Measurements from ENCODE around the gene DOCK1.

Gene DOCK1

DNA sequence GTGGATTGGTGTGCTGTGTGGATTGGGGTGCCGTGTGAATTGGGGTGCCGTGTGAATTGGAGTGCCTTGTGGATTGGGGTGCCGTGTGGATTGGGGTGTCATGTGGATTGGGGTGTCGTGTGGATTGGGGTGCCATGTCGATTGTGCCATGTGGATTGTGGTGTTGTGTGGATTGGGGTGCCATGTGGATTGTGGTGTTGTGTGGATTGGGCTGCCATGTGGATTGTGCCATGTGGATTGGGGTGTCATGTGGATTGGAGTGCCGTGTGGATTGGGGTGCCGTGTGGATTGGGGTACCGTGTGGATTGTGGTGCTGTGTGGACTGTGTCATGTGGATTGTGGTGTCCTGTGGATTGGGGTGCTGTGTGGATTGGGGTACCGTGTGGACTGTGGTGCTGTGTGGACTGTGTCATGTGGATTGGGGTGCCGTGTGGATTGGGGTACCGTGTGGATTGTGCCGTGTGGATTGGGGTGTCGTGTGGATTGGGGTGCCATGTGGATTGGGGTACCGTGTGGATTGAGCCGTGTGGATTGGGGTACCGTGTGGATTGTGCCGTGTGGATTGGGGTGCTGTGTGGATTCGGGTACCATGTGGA is 523.3 kb downstream of the DOCK1 start:
- Mint-ChIP-seq H3K27ac (no peak overlapping the region), H3K4me3 (no peak overlapping the region)

GRCh38 chr10:127429601-127430312 is 524.5 kb downstream of the DOCK1 start:
- DNase-seq (ENCODE audit: low spot score in 2 of 2) (no peak), ATAC-seq (no peak)
- Mint-ChIP-seq H3K4me1 (no peaks in the 10 kb centered on the region), H3K4me3 (no peak overlapping the region), H3K27ac (no peak overlapping the region), H3K36me3 (no peaks in the 10 kb centered on the region), H3K9me3 (no peaks in the 10 kb centered on the region)

More for the DNA sequence above, 523.3 kb downstream of the DOCK1 start:
- Mint-ChIP-seq H3K36me3 (no peaks in the 10 kb centered on the region), H3K4me1 (no peaks in the 10 kb centered on the region), H3K9me3 (no peaks in the 10 kb centered on the region)
- ATAC-seq (no peak), DNase-seq (ENCODE audit: low spot score in 2 of 2) (no peak)

- Mint-ChIP-seq H3K9me3 (no peaks in the 10 kb centered on the region), H3K4me3 (no peak overlapping the region), H3K36me3 (no peaks in the 10 kb centered on the region), H3K27ac (no peak overlapping the region), H3K4me1 (no peaks in the 10 kb centered on the region)
- DNase-seq (ENCODE audit: low spot score in 2 of 2) (no peak), ATAC-seq (no peak)
Measured at GRCh38 chr10:127431525-127431924, 526.3 kb downstream of the DOCK1 start.

- H3K36me3 Mint-ChIP-seq = no peaks in the 10 kb centered on the region
- DNase-seq (ENCODE audit: low spot score in 2 of 2) = no peak
- no peaks in the 10 kb centered on the region for H3K9me3 Mint-ChIP-seq
- ATAC-seq = no peak
- H3K4me1 Mint-ChIP-seq = no peaks in the 10 kb centered on the region
- H3K4me3 Mint-ChIP-seq = no peak overlapping the region
- no peak overlapping the region for H3K27ac Mint-ChIP-seq
Measured at GRCh38 chr10:127434006-127434405, 528.8 kb downstream of the DOCK1 start.

DNA sequence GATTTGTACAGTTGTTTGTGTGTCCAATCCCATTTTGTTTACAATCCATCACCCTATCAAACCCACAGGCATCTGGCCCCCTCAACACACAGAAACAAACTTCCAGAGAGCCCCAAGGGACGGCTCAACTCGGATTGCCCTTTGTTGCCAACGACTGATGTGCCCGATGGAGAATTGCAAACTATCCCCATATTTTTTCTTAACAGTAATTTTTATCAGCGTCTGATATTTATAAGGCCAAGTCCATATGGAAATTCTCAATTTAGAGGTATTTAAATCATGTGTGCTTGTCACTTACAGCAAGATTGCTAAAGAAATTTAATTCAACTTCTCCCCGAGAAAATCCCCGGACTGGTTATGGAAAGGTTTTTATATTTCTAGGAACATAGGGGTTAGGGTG is 530.0 kb downstream of the DOCK1 start:
- no peak overlapping the region for H3K4me3 Mint-ChIP-seq
- DNase-seq (ENCODE audit: low spot score in 2 of 2) (no peak), ATAC-seq (no peak)
- H3K36me3 Mint-ChIP-seq = no peaks in the 10 kb centered on the region
- H3K4me1 Mint-ChIP-seq = no peaks in the 10 kb centered on the region
- no peak overlapping the region for H3K27ac Mint-ChIP-seq
- H3K9me3 Mint-ChIP-seq = no peaks in the 10 kb centered on the region

DNA sequence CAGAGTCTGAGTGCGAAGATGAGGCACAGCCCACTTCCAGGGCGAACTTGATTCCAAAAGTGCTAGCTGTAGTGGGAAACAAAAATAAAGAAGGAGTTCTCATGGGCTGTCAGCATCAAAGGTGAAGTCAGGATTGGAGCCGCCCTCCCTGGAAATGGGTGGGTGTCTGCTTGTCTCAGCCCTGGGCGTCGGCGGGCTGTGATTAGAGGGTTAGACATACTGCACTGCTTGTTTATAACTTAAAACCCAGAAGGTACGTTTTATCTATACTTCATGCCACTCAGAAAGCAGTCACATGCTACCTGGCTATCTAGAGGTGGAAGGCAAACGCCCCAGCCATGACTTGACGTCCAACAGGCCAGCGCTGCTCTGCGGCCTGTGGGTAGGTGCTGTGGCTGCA is 535.1 kb downstream of the DOCK1 start:
- no peaks in the 10 kb centered on the region for H3K9me3 Mint-ChIP-seq
- no peaks in the 10 kb centered on the region for H3K36me3 Mint-ChIP-seq
- no peak overlapping the region for H3K4me3 Mint-ChIP-seq
- DNase-seq (ENCODE audit: low spot score in 2 of 2) = no peak
- H3K4me1 Mint-ChIP-seq = no peaks in the 10 kb centered on the region
- no peak for ATAC-seq
- no peak overlapping the region for H3K27ac Mint-ChIP-seq

DNA sequence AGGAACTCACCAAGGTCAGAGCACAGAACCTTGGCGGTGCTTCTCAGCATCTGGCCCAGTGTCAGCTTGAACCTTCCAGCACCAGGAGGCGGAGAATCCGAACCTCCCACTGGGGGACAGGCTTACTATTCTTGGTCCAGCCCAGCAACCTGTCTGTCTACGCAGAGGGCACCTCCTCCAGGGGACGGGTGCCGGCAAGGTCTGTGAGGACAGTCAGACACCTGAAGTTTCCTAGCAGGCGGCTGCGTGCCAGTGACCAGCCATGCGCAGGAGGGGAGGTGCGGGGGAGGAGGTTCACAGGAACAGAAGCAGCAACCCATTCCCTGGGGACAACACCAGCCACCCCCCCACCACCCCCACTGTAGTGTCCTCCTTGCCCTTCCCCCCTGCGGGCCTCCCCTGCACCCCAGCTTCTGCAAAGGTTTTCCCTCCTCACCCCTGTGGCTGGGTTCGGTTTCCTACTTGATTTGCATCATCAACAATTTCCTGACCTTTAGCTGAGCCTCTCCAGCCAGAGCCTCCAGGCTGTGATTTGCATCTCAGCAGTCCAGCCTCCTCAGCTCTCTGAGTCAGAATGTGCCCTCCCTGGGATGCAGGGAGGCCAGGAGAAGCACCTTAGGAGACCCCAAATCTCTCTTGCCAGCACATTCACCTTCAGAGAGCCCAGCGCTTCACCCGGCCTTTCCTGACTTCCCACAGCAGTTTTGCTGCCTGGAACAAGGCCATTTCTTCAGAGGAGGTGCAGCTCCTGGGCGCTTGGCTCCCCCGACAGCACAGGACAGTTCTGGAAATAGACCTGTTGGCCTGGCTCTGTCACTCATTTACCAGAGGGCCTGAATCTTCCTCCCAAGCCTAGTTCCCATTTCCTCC is 536.4 kb downstream of the DOCK1 start:
- H3K4me3 Mint-ChIP-seq = no peak overlapping the region
- no peak for DNase-seq (ENCODE audit: low spot score in 2 of 2)
- no peaks in the 10 kb centered on the region for H3K9me3 Mint-ChIP-seq
- ATAC-seq = no peak
- no peaks in the 10 kb centered on the region for H3K4me1 Mint-ChIP-seq
- no peak overlapping the region for H3K27ac Mint-ChIP-seq
- H3K36me3 Mint-ChIP-seq = no peaks in the 10 kb centered on the region

- Mint-ChIP-seq H3K9me3 (no peaks in the 10 kb centered on the region), H3K27ac (no peak overlapping the region), H3K36me3 (no peaks in the 10 kb centered on the region), H3K4me1 (no peaks in the 10 kb centered on the region), H3K4me3 (no peak overlapping the region)
- DNase-seq (ENCODE audit: low spot score in 2 of 2) = no peak
- ATAC-seq = no peak
Measured at GRCh38 chr10:127442220-127442525, 536.9 kb downstream of the DOCK1 start.

DNA sequence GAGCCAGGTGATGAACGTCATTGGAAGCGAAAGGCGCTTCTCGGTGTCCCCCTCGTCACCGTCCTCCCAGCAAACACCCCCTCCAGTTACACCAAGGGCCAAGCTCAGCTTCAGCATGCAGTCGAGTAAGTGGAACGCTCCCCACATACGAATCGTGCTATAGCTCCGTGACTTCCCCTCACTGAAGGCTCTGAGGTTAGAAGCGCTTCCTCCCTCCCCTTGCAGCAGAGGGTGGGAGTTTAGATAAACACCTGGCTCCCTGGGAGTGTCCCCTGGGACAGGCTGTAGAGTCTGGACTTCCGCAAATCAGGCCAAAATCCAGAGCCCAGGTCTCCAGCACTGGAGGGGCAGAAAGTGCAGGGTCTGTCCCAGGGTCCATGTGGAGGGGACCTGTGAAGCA is 538.9 kb downstream of the DOCK1 start:
- Mint-ChIP-seq H3K9me3 (no peaks in the 10 kb centered on the region), H3K4me1 (no peaks in the 10 kb centered on the region), H3K4me3 (no peak overlapping the region), H3K36me3 (no peaks in the 10 kb centered on the region), H3K27ac (no peak overlapping the region)
- ATAC-seq (peak; percentile 11), DNase-seq (ENCODE audit: low spot score in 2 of 2) (no peak)

- no peak overlapping the region for H3K4me3 Mint-ChIP-seq
- H3K27ac Mint-ChIP-seq = no peak overlapping the region
- DNase-seq (ENCODE audit: low spot score in 2 of 2) (no peak), ATAC-seq (no peak)
- H3K36me3 Mint-ChIP-seq = no peaks in the 10 kb centered on the region
- H3K9me3 Mint-ChIP-seq = no peaks in the 10 kb centered on the region
- no peaks in the 10 kb centered on the region for H3K4me1 Mint-ChIP-seq
Measured at GRCh38 chr10:127447197-127447596, 542.0 kb downstream of the DOCK1 start.

GRCh38 chr10:127449490-127449889 is 544.3 kb downstream of the DOCK1 start:
- no peak for DNase-seq (ENCODE audit: low spot score in 2 of 2)
- H3K9me3 Mint-ChIP-seq = no peaks in the 10 kb centered on the region
- no peak for ATAC-seq

DNA sequence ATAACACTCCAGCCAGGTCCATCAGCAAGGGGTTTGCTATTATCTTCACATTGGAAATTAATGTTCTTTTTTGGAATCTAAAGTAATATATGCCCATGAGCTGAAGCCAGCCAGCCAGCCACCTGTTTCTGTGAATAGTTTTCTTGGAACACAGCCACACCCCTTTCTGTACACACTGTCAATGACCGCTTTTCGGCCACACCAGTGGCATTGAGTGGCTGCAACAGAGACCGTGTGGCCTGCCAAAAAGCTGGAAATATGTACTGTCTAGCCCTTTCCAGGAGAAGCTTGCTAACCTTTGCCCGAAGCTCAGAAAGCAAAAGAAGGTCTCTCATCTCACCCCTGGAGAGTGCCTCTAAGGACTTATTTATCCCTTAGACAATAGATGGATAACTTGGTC is 545.4 kb downstream of the DOCK1 start:
- DNase-seq (ENCODE audit: low spot score in 2 of 2) = no peak
- no peak overlapping the region for H3K4me3 Mint-ChIP-seq
- H3K9me3 Mint-ChIP-seq = no peaks in the 10 kb centered on the region

More at GRCh38 chr10:127449490-127449889, 544.3 kb downstream of the DOCK1 start:
- Mint-ChIP-seq H3K4me3 (no peak overlapping the region), H3K36me3 (no peaks in the 10 kb centered on the region), H3K27ac (no peak overlapping the region), H3K4me1 (no peaks in the 10 kb centered on the region)

DNA sequence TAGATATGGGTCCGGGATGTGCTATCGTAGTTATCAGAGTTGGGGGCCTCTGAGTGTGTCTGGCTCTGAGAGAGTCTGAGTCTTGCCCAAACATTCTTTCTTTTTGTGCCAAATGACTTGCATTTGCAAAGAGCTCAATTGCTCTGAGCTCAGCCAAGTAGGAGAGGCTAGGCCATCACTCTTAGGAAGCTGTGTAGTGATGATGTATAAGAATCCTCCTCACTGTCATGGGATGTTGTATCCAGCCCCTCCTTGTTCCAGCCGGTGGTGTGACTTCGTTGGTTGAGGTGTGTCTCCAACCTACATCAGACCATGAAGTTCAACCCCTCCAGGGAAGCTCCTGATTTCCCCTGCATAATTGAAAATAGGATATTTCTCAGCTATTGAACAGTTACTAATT is 546.4 kb downstream of the DOCK1 start:
- no peak for ATAC-seq
- Mint-ChIP-seq H3K9me3 (no peaks in the 10 kb centered on the region), H3K27ac (no peak overlapping the region)

More for the DNA sequence above, 545.4 kb downstream of the DOCK1 start:
- ATAC-seq = no peak
- H3K4me1 Mint-ChIP-seq = no peaks in the 10 kb centered on the region
- no peaks in the 10 kb centered on the region for H3K36me3 Mint-ChIP-seq
- H3K27ac Mint-ChIP-seq = no peak overlapping the region

DNA sequence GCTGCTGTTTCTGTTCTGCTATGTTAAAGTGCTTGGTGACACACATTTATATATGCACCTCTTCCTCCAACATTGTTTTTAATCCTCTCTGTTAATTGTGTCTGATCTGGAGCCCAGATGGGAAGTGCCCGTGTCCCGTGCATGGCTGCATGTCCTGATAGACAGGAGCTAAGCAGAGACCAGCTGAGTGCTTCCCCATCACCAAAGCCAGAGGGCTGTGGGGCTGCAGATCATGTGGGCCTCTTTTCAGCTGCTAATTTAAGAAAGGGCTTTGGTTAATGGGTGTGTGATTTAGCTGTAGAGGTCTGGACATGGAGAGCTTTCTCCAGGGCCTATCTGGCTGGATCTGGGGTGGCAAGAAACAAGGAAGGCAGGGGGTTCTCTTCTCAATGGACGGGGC is 547.3 kb downstream of the DOCK1 start:
- Mint-ChIP-seq H3K4me3 (no peak overlapping the region), H3K9me3 (no peaks in the 10 kb centered on the region), H3K27ac (no peak overlapping the region), H3K36me3 (no peaks in the 10 kb centered on the region), H3K4me1 (no peaks in the 10 kb centered on the region)
- ATAC-seq (no peak), DNase-seq (ENCODE audit: low spot score in 2 of 2) (no peak)

More for the DNA sequence above, 546.4 kb downstream of the DOCK1 start:
- Mint-ChIP-seq H3K4me3 (no peak overlapping the region), H3K4me1 (no peaks in the 10 kb centered on the region), H3K36me3 (no peaks in the 10 kb centered on the region)
- no peak for DNase-seq (ENCODE audit: low spot score in 2 of 2)

GRCh38 chr10:127453706-127454105 is 548.5 kb downstream of the DOCK1 start:
- H3K9me3 Mint-ChIP-seq = no peaks in the 10 kb centered on the region
- no peaks in the 10 kb centered on the region for H3K4me1 Mint-ChIP-seq
- ATAC-seq = no peak
- H3K27ac Mint-ChIP-seq = no peak overlapping the region
- DNase-seq (ENCODE audit: low spot score in 2 of 2) = no peak
- no peaks in the 10 kb centered on the region for H3K36me3 Mint-ChIP-seq
- no peak overlapping the region for H3K4me3 Mint-ChIP-seq

- no peak overlapping the region for H3K27ac Mint-ChIP-seq
- ATAC-seq (no peak), DNase-seq (ENCODE audit: low spot score in 2 of 2) (no peak)
- no peaks in the 10 kb centered on the region for H3K36me3 Mint-ChIP-seq
- no peaks in the 10 kb centered on the region for H3K4me1 Mint-ChIP-seq
- H3K4me3 Mint-ChIP-seq = no peak overlapping the region
- no peaks in the 10 kb centered on the region for H3K9me3 Mint-ChIP-seq
Measured at GRCh38 chr10:127456122-127456521, 550.9 kb downstream of the DOCK1 start.
